GM23248 (cell line): ENCODE data around the gene LMF1. TPM values are rescaled to one million over a fixed set of nuclear protein-coding genes. Genes with fewer than 3 reads are reported as not detected.

Experiments used
- DNase-seq: peaks from one replicate; pipeline ENCODE4 v3.0.0-alpha.2; 2015
- H2AFZ ChIP-seq: fragments of 200-600 bp; sonication (generic); 2 replicates; pipeline ENCODE4 v1.6.1; 2016; ENCODE audit warnings: antibody characterized with exemption
- H3F3A ChIP-seq: fragments of 200-600 bp; sonication (generic); 2 replicates; pipeline ENCODE4 v1.6.1; 2016; ENCODE audit warnings: mild to moderate bottlenecking, antibody characterized with exemption, mixed run types; ENCODE audit not compliant: insufficient read depth
- H3K27ac ChIP-seq: fragments of 200-600 bp; sonication (generic); 2 replicates; pipeline ENCODE4 v1.5.1; 2016; ENCODE audit warnings: mild to moderate bottlenecking
- H3K27me3 ChIP-seq: fragments of 200-600 bp; sonication (generic); replicated peaks from 2 replicates; pipeline ENCODE4 v1.6.1; 2016; ENCODE audit warnings: mild to moderate bottlenecking; ENCODE audit not compliant: insufficient read depth
- H3K36me3 ChIP-seq: fragments of 200-600 bp; sonication (generic); 2 replicates; pipeline ENCODE4 v1.6.1; 2016; ENCODE audit warnings: low read depth, mild to moderate bottlenecking
- H3K4me1 ChIP-seq: fragments of 200-600 bp; sonication (generic); 2 replicates; pipeline ENCODE4 v1.6.1; 2016; ENCODE audit warnings: mild to moderate bottlenecking; ENCODE audit not compliant: insufficient read depth
- H3K4me2 ChIP-seq: fragments of 200-600 bp; sonication (generic); one replicate; pipeline ENCODE4 v1.6.1; 2016; ENCODE audit warnings: mild to moderate bottlenecking; ENCODE audit not compliant: unreplicated experiment
- H3K4me3 ChIP-seq: fragments of 200-600 bp; sonication (generic); 2 replicates; pipeline ENCODE4 v1.5.1; 2016; ENCODE audit warnings: mild to moderate bottlenecking
- H3K79me2 ChIP-seq: fragments of 200-600 bp; sonication (generic); 2 replicates; pipeline ENCODE4 v1.6.1; 2016; ENCODE audit warnings: mild to moderate bottlenecking; ENCODE audit not compliant: insufficient read depth
- H3K9ac ChIP-seq: fragments of 200-600 bp; sonication (generic); 2 replicates; pipeline ENCODE4 v1.6.1; 2016; ENCODE audit warnings: mild to moderate bottlenecking
- H3K9me2 ChIP-seq: fragments of 200-600 bp; sonication (generic); 2 replicates; pipeline ENCODE4 v1.6.1; 2016; ENCODE audit warnings: mixed run types, mild to moderate bottlenecking, moderate library complexity; ENCODE audit not compliant: insufficient read depth
- H3K9me3 ChIP-seq: fragments of 200-600 bp; sonication (generic); one replicate; pipeline ENCODE4 v1.6.1; 2017; ENCODE audit warnings: low read depth
- H4K20me1 ChIP-seq: fragments of 200-600 bp; sonication (generic); 2 replicates; pipeline ENCODE4 v1.6.0; 2016; ENCODE audit not compliant: insufficient read depth
- EZH2 ChIP-seq: fragments of 200-600 bp; sonication (generic); IDR thresholded peaks from 2 replicates; pipeline ENCODE4 v1.6.1; 2018; ENCODE audit warnings: antibody characterized with exemption, mild to moderate bottlenecking; ENCODE audit not compliant: insufficient read depth, poor library complexity, severe bottlenecking
- EZH2phosphoT487 ChIP-seq: fragments of 200-600 bp; sonication (generic); IDR thresholded peaks from 2 replicates; pipeline ENCODE4 v1.6.1; 2018; ENCODE audit warnings: antibody characterized with exemption, moderate library complexity, mild to moderate bottlenecking, low read depth; ENCODE audit not compliant: insufficient read depth
- WGBS, 2 experiments: methylation state at CpG; one replicate each; pipeline ENCODE4 v1.1.6; 2015 to 2017; ENCODE audit warnings: low lambda C conversion rate in 2 of 2, low coverage in 1 of 2; ENCODE audit errors: missing lambda C conversion rate in 2 of 2; 5-methylcytosine and 5-hydroxymethylcytosine counted together
- in situ Hi-C: fragments of 300-500 bp; cut with MboI; formaldehyde crosslinking; loops from 2 replicates; pipeline ENCODE4 v1.15.0; 2020
- polyA plus RNA-seq: library from polyadenylated mRNA; unstranded; fragments of >200 nt; fragmentation: Nextera tagmentation; extraction: Ambion mirVana; gene quantifications from 2 replicates; pipeline ENCODE4 v1.2.1, GENCODE V29; 2016
- total RNA-seq: library from RNA; depleted of rRNA; stranded (reverse); fragments of >200 nt; shearing (Covaris generic); gene quantifications from 2 replicates; pipeline ENCODE4 v1.2.3, GENCODE V29; 2014

Gene LMF1
- total and polyA plus RNA-seq, 2 experiments from 2014 or later, result 23.1 to 53.0 TPM

- no peaks in the 10 kb centered on the region for H3K4me1 ChIP-seq
- no peaks in the 10 kb centered on the region for H3K79me2 ChIP-seq
- in situ Hi-C loops, result no loop called here
- TF ChIP-seq EZH2phosphoT487 (no peak), EZH2 (no peak)
- no peaks in the 10 kb centered on the region for H3K9me3 ChIP-seq
- H4K20me1 ChIP-seq, result no peaks in the 10 kb centered on the region
- H3K9me2 ChIP-seq, result no peaks in the 10 kb centered on the region
- no peak for DNase-seq
- no peak overlapping the region for H2AFZ ChIP-seq
- no peak overlapping the region for H3K4me2 ChIP-seq
- H3K27me3 ChIP-seq, result no peaks in the 10 kb centered on the region
- H3K27ac ChIP-seq, result no peak overlapping the region
- no peak overlapping the region for H3K4me3 ChIP-seq
- no peaks in the 10 kb centered on the region for H3K36me3 ChIP-seq
- H3F3A ChIP-seq, result no peaks in the 10 kb centered on the region
- WGBS, 2 experiments, result 88 to 91% methylated on average over 15 of the region's 15 CpGs
- no peak overlapping the region for H3K9ac ChIP-seq
Observed at GRCh38 chr16:911101-911500, 59.7 kb downstream of the LMF1 start.

- H3K27ac ChIP-seq, result no peak overlapping the region
- H3K4me2 ChIP-seq, result no peak overlapping the region
- H3K79me2 ChIP-seq, result no peaks in the 10 kb centered on the region
- no peak overlapping the region for H3K4me3 ChIP-seq
- in situ Hi-C loops, result no loop called here
- no peak overlapping the region for H2AFZ ChIP-seq
- no peaks in the 10 kb centered on the region for H3K27me3 ChIP-seq
- H3K9ac ChIP-seq, result no peak overlapping the region
- H3K36me3 ChIP-seq, result no peaks in the 10 kb centered on the region
- WGBS, 2 experiments, result 78 to 83% methylated on average over 18 to 20 of the region's 20 CpGs
- H3K9me3 ChIP-seq, result no peaks in the 10 kb centered on the region
- H4K20me1 ChIP-seq, result no peaks in the 10 kb centered on the region
- no peaks in the 10 kb centered on the region for H3K4me1 ChIP-seq
- no peaks in the 10 kb centered on the region for H3F3A ChIP-seq
- H3K9me2 ChIP-seq, result no peaks in the 10 kb centered on the region
- DNase-seq, result no peak
- TF ChIP-seq EZH2 (no peak), EZH2phosphoT487 (no peak)
Observed at GRCh38 chr16:910181-910580, 60.6 kb downstream of the LMF1 start.

- no peaks in the 10 kb centered on the region for H3K4me1 ChIP-seq
- 91% methylated on average over 45 of the region's 45 CpGs for WGBS, 2 experiments
- no peak overlapping the region for H2AFZ ChIP-seq
- H3K9me2 ChIP-seq, result no peaks in the 10 kb centered on the region
- H3K9me3 ChIP-seq, result no peaks in the 10 kb centered on the region
- H4K20me1 ChIP-seq, result no peaks in the 10 kb centered on the region
- H3K36me3 ChIP-seq, result no peaks in the 10 kb centered on the region
- no peaks in the 10 kb centered on the region for H3F3A ChIP-seq
- no peak overlapping the region for H3K4me3 ChIP-seq
- in situ Hi-C loops, result no loop called here
- no peaks in the 10 kb centered on the region for H3K79me2 ChIP-seq
- DNase-seq, result no peak
- H3K9ac ChIP-seq, result no peak overlapping the region
- TF ChIP-seq EZH2phosphoT487 (no peak), EZH2 (no peak)
- H3K27ac ChIP-seq, result no peak overlapping the region
- H3K27me3 ChIP-seq, result no peaks in the 10 kb centered on the region
- H3K4me2 ChIP-seq, result no peak overlapping the region
Observed at GRCh38 chr16:909281-910000, 61.3 kb downstream of the LMF1 start.

- Histone ChIP-seq H3K27me3 (no peaks in the 10 kb centered on the region), H3K27ac (no peak overlapping the region), H3K4me2 (no peak overlapping the region), H3K79me2 (no peaks in the 10 kb centered on the region), H2AFZ (no peak overlapping the region), H3K4me3 (no peak overlapping the region), H3K4me1 (no peaks in the 10 kb centered on the region), H3K9me3 (no peaks in the 10 kb centered on the region), H3K9ac (no peak overlapping the region), H3K36me3 (no peaks in the 10 kb centered on the region), H3K9me2 (no peaks in the 10 kb centered on the region), H4K20me1 (no peaks in the 10 kb centered on the region), H3F3A (no peaks in the 10 kb centered on the region)
- in situ Hi-C loops, result no loop called here
- TF ChIP-seq EZH2phosphoT487 (no peak), EZH2 (no peak)
- 82% methylated on average over 15 of the region's 15 CpGs for WGBS, 2 experiments
- DNase-seq, result no peak
Observed at GRCh38 chr16:908526-909155, 62.1 kb downstream of the LMF1 start.
